Omental fat pad (tissue), 4 donors: ENCODE results near the gene LY86. TPM values are rescaled to one million over a fixed set of nuclear protein-coding genes. Genes with fewer than 3 reads are reported as not detected.

Experiments
- ATAC-seq: fragments of 150-250 bp; one replicate; pipeline ENCODE4 v1.9.1; 2016; ENCODE audit warnings: mild to moderate bottlenecking, moderate library complexity; ENCODE audit not compliant: low FRiP score
- DNase-seq: peaks from one replicate; pipeline ENCODE4 v3.0.0-alpha.2; 2019; ENCODE audit warnings: low spot score
- CTCF ChIP-seq, 3 donors: fragments of 450-650 bp; IDR thresholded peaks; one replicate each; pipeline ENCODE4 v1.5.1; 2016 to 2017; ENCODE audit warnings: antibody characterized with exemption in 3 of 3, mild to moderate bottlenecking in 3 of 3, moderate library complexity in 2 of 3
- total RNA-seq, 4 donors: library from RNA; depleted of rRNA; stranded (reverse); fragments of >200 nt; gene quantifications; one replicate each; pipeline ENCODE4 v1.1.0, GENCODE V29; 2016

The LY86 gene
- 10 to 100 TPM in 2 of 4 donors, 1 to 10 TPM in 2; 2.7 to 11.6 (median 8.1) TPM for total RNA-seq

DNA sequence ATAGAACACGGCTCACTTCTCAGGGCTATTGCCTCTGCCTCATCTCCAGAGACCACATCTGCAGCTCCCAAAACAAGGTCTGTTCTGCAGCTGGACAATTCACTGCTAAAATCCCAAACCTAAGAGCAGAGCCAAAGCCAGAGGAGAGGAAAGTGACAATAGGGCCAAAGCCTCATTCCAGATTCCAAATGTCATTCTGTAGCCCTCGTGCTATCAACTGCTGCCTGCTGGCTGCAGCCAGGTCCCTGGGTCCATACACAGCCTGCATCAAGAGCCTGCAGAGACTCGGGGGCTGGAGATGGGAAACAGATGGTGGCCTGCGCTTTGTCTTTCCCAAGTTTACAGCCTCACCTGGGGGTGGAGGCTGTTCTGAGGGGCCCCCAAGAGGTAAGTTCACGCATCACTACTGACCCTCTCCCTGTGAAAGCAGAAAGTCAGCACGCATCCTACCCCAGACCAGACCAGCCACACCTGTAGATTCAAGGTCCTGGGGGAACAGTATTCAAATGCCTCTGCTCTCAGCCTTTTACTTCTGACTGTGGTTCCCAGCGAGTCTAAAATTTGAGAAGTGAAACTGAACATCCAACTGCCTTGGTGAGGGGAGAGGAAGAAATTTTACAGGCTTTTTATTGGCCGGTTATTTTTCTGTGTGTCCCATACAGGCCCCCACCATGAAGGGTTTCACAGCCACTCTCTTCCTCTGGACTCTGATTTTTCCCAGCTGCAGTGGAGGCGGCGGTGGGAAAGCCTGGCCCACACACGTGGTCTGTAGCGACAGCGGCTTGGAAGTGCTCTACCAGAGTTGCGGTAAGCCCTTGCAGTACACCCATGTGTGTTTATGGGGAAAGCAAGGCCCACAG is at the start of gene LY86:
LY86 (plus strand) TSS at position 657 of the 860 bp plus-strand sequence; CDS start at position 672, 15 bp downstream.
- ATAC-seq = no peak
- TF ChIP-seq CTCF (IDR thresholded peaks at IDR 0.05) = no peak
- no peak for DNase-seq

GRCh38 chr6:6539036-6539435 is 49.5 kb upstream of the LY86 start:
- DNase-seq = no peak
- TF ChIP-seq CTCF (IDR thresholded peaks at IDR 0.05) = no peak
- ATAC-seq = no peak

DNA sequence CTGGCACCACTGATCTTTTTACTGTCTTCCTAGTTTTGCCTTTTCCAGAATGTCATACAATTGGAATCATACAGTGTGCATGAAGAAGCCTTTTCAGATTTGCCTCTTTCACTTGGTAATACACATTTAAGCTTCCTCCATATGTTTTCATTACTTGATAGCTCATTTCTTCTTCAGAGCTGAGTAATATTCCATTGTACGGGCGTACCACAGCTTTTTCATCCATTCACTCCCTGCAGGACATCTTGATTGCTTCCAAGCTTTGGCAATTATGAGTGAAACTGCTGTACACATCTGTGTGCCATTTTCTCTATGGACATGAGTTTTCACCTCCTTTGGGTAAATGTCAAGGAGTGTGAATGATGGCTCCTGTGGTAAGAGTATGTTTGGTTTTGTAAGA is 46.2 kb upstream of the LY86 start:
- no peak for ATAC-seq

GRCh38 chr6:6543181-6543879 is 45.2 kb upstream of the LY86 start:
- DNase-seq (no peak), ATAC-seq (no peak)
- TF ChIP-seq CTCF (IDR thresholded peaks at IDR 0.05) = no peak

More for the DNA sequence above, 46.2 kb upstream of the LY86 start:
- no peak for TF ChIP-seq CTCF (IDR thresholded peaks at IDR 0.05)
- DNase-seq = no peak

DNA sequence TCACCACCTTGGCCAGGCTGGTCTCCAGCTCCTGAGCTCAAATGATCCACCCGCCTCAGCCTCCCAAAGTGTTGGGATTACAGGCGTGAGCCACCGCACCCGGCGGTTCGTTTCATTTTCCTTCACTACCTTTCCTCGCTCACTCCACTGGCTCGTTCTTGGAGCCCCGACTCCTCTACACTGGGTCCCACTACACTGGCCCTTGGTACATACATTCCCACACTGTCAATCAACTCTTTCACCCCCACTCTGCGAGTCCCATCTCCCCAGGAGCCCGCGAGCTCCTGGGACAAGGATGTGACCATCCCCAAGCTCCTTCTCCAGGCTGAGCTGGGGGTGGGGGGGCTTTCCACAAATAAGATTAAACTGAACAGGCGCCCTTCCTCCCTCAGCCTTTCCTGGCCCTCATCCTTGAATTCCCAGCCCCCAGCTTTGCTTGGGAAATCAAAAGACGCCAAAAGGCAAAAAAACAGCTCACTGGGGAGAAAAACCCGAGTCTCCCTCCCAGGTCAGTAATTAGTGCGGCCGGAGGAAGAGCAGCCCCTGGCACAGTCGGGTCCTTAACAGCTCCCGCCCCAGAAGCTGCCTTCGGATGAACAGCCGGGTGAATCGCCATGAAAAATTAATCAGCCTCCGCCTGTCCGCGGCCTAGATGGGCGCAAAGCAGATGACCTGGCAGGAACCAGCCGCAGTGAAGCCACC is 42.8 kb upstream of the LY86 start:
- no peak for TF ChIP-seq CTCF (IDR thresholded peaks at IDR 0.05)
- no peak for ATAC-seq
- DNase-seq = no peak

DNA sequence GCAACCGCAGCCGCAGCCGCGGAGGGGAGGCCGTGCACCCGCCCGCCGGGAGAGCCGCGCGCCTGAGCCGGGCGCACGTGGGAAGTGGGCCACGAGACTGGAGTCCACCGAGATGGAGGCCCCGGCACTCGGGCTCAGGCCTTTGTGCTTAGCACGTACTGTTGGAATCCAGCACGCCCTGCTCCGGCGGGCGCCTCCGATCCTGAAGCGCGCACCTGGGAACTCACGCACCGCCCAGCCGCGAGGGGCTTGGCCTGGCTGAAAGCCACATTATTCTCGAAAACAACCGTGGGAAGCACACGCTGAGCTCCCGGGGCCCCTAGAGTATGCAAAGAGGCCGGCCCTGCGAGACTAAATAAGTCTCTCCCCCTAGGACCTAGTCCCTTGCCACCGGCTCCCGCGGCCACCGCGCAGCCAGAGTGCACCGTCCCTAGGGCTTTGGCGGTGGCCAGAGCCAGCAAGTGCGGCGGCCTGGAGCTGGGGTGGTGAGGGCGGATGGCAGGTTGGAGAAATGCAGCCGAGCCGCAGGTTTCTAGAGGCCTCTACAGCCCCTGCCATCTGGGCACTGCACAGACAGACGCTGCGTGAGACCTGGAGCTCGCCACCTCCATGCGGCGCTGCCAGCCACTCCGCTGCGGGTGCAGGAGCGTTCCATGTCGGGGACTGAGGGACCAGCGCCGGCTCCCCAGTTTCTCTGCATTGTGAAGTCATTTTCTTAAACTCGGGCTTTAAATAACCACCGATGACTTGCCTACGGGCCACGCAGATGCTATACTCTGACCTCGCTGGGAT is 42.0 kb upstream of the LY86 start:
- TF ChIP-seq CTCF (IDR thresholded peaks at IDR 0.05) = no peak
- DNase-seq (no peak), ATAC-seq (peak; percentile 53)
